ENCODE measurements around the gene NKAIN4.

NKAIN4 gene

DNA sequence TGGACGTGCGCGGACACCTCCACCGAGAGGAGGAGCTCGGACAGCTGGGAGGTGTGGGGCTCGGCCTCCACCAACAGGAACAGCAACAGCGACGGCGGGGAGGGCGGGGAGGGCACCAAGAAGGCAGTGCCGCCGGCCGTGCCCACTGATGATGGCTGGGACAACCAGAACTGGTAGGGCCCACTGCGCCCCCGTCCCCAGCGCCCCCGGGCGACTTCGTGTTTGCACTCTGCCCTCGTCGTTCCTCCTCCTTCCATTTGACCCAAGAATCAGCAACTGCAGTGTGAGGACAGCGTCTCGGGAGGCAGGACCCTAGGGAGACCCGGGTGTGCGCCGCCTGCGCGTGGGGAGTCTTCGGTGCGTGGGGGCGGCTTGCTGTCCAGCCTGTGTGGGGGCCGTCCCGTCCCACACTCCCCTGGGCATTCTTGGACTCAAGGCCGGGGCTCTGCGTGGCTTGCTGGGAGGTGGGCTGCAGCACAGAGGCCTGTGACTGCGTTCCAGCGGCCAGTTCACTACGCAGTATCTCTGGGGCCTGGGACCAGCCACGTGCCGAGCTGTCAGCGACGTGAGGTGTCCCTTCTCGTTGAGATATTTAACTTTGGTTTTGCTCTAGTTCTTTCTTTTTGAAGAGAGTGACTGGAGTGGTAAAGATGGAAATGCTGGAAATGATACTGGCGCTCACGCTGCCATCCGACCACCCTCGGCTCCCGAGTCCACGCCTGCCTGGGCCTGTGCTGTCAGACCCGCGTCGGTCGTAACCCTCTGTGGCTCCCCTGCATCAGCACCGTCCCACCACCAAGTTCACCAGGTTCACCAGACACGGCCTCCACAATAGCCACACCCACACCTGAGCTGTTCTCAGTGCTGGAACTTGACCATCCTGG lies 33.7 kb upstream of the NKAIN4 start:
- DNase-seq (ENCODE audit: low spot score) = no peak

DNA sequence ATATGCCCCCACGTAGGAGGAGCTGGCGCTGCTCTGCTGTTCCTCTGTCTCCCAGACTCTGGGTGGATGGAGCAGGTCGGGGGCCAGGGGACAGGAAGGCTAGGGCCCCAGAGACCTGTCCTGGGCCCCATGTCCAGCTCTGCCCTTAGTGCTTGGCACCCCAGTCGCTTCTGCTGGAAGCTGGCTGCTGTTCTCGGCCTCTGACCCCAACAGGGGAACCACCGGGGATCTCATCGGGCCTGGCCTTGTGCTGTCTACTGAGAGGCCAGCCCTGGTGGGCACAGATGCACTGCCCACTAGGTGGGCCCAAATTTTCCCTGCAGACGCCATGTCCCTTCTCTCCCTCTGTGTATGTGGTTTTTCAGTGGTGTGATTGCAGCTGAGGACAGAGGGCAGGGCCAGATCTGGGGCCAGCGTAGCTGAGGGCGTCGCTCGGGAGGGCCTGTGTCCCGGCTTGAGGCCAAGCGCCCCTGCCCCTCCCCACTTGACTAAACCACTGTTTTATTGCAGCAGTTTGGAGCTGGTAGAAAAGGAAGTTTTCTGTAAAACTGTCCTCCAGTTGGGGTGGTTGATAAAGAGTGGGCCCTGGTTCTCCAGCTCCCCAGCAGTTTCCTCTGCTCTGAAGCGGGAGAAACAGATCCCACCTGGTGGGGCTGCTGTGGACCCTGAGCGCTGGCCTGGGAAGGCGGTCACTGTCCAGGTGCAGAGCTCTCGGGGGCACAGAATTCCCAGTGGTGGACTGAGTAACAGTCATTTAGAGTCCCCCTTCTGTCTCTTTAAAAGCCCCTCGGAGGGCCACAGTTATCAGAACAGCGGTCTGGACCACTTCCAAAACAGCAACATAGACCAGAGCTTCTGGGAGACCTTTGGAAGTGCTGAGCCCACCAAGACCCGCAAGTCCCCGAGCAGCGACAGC lies 32.8 kb upstream of the NKAIN4 start:
- DNase-seq (ENCODE audit: low spot score) = no peak

DNA sequence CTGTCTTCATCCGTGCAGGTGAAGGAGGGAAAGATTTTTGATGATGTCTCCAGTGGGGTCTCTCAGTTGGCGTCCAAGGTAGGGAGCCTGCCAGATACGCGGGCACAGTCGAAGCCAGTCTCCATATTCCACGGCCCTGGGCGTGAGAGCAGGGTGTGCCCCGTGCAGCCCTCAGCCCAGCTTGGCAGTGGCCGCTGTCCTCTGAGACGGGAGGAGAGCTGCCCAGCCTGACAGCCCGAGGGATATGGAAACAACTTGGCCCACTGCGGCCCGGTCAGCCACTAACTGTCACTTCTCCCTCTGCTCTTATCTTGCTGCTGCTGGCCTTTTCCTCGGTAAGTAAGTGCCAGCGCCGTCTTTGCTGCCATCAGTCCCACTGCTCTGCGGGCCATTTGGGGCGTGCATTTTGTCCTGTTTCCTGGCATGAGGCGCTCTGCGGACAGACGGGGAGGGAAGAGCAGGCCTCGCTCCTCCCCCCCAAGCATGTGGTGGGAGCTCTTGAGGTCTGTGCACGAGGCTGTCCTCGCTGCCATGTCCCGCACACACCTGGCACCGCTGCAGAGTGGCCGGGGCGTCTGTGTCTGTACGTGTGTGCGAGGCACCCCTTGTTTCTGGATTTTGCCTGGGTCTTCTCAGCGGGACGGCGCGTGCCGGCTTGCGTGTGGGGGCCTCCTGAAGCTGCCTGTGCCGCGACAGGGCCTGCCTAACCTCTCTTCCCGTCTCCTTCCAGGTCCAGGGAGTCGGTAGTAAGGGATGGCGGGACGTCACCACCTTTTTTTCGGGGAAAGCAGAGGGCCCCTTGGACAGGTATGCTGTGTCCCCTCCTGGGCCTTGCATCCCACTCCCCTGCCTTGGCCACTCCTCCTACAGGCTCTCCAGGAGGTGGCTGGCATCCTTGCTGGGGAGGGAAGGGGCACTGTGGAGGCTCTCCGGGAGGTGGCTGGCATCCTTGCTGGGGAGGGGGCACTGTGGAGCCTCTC lies 31.7 kb upstream of the NKAIN4 start:
- no peak for DNase-seq (ENCODE audit: low spot score)

- no peak for DNase-seq (ENCODE audit: low spot score)
Observed at GRCh38 chr20:63284981-63285524, 30.8 kb upstream of the NKAIN4 start.

GRCh38 chr20:63284544-63284949 lies 30.3 kb upstream of the NKAIN4 start:
- no peak for DNase-seq (ENCODE audit: low spot score)

GRCh38 chr20:63284083-63284440 lies 29.8 kb upstream of the NKAIN4 start:
- no peak for DNase-seq (ENCODE audit: low spot score)

DNA sequence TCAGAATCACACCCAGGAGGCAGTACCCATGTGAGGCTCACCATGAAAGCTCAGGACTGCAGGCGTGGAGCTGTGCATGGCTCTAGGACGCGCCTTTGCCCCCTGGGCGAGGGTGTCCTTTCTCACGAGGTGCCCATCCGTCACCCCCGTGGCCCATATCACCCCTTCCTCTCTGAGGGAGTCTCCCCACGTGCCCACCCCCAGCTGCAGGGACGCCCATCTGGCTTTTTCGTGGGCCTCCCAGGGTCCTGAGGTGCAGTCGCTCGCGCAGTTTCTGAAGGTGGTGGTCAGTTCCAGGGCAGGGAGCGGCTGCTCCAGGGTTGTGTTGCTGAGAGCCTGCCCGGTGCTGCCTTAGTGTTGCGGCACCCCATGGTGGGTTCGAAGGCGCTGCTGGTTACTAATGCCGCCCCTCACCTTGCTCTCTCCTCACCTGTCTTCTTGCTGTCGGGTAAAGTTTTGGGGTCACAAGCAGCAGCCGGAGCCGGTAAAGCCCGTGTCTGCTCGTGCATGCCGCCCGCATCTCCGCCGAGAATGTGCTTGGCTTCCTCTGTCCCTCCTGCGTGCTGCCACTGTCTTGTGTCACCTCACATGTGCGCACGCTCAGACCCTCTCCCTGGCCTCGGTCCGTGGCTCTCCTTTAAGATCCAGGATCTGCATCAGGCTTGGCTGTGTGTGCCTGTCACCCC lies 29.3 kb upstream of the NKAIN4 start:
- DNase-seq (ENCODE audit: low spot score) = no peak

DNA sequence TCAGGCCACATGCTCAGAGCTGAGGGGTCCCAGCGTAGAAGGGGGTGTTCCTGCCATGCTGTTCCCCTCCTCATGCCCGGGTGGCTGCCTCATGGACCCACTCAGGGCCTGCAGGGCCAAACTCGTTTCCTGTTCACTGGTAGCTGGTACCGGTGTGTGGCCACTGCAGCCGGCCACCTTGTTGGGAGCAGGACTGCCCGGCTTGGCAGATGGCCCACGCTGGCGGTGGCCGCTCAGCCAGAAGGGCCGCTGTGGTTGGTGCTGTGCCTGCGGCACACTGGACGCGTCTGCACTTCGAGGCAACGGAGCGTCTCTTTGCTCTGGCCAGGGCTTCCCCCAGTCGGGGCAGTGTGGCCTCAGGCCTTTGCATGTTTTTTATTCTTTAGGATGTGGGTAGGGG lies 28.7 kb upstream of the NKAIN4 start:
- DNase-seq (ENCODE audit: low spot score) = no peak

DNA sequence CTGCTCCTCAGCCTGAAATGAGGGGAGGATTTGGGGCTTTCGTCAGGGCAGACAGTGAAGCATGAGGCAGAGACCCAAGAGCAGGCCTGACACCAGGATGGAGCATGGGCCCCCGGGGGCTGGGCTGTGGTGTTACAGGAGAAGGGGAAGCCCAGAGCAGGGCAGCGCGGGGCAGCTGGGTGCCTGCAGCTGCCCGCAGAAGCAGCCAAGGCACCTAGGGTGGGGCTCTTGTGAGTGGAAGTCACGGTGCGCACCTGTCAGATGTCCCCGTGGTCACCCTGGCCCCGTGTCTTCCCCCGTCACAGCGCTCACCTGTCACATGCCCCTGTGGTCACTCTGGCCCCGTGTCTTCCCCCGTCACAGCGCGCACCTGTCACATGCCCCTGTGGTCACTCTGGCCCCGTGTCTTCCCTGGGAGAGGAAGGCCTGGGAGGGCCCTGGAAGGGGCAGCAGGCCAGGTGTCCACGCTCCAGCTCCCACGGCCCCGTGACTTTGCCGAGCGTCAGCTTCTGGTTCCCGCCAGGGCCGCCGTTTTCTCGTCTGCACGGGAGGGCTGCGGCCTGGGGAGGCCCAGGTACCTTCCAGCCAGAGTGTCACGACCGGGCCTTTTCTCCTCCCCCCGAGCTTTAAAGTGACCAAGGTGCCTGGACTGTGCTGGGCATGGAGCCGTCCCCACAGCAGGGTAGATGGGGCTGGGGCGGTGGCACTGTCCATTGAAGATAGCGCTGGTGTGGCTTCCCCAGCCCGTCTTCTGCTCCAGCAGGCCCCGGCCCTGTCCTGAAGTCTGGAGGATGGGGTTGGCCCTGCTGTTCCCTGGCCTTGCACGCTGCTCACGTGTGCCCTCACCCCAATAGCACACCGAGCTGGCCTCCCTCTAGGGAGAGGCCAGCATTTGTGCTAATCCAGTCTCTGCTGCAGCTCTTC lies 27.7 kb upstream of the NKAIN4 start:
- no peak for DNase-seq (ENCODE audit: low spot score)

- DNase-seq (ENCODE audit: low spot score) = no peak
Observed at GRCh38 chr20:63280929-63281545, 26.8 kb upstream of the NKAIN4 start.

- no peak for DNase-seq (ENCODE audit: low spot score)
Observed at GRCh38 chr20:63280371-63280770, 26.1 kb upstream of the NKAIN4 start.

DNA sequence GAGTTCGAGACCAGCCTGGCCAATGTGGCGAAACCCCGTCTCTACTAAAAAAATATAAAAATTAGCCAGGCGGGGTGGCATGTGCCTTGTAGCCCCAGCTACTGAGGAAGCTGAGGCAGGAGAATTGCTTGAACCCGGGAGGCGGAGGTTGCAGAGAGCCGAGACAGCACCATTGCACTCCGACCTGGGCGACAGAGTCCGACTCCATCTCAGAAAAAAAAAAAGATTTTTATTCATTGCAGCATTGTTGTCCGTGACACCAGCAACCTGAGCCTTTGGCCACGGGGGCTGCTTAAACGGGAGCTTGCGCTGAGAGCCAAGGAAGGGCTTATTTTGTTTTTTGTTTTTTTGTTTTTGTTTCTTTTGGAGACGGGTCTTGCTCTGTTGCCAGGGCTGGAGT lies 25.7 kb upstream of the NKAIN4 start:
- no peak for DNase-seq (ENCODE audit: low spot score)

- DNase-seq (ENCODE audit: low spot score) = no peak
Observed at GRCh38 chr20:63278661-63279060, 24.4 kb upstream of the NKAIN4 start.

- DNase-seq (ENCODE audit: low spot score) = no peak
Observed at GRCh38 chr20:63277466-63278272, 23.4 kb upstream of the NKAIN4 start.

DNA sequence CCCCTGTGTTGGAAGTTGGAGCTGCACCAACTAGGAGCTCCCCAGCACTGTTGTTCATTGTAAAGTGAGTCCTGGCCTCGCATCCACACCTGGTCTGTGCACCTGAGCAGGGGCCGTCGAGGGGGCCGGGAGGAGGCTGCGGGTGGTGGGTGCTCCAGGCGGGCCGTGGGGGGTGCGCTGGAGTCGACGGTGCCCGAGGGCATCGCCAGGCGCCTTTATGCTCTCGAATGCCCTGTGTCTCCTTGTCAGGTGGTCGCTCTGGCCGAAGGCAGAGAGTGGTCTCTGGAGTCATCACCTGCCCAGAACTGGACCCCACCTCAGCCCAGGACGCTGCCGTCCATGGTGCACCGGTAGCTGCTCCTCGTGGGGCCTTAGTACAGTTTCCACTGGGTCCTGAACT lies 22.7 kb upstream of the NKAIN4 start:
- no peak for DNase-seq (ENCODE audit: low spot score)

DNA sequence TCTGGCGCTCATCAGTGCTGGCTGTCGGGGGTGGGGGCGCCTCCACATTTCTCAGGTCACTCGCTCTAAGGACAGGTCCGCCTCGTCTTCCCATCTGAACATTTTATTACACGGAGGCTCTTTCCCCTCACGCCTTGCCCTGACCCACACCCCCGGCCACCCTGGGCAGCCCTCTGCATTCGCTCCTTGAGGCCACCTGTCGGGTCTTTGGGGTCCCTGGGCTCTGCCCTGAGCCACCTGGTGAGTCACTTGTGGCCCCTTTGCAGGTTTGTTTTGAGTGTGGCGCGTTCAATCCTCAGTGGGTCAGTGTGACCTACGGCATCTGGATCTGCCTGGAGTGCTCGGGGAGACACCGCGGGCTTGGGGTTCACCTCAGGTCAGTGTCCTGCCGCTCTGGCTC lies 21.6 kb upstream of the NKAIN4 start:
- DNase-seq (ENCODE audit: low spot score) = no peak

- DNase-seq (ENCODE audit: low spot score) = no peak
Observed at GRCh38 chr20:63274381-63275228, 20.3 kb upstream of the NKAIN4 start.
